K562 (cell line): ENCODE measurements around the gene GAD1. TPM values are rescaled to one million over a fixed set of nuclear protein-coding genes. Genes with fewer than 3 reads are reported as not detected.

Source experiments
- ATAC-seq: fragments of 200-7000 bp; cut with Tn5 transposase; 3 replicates; pipeline ENCODE4 v1.9.1; 2020; ENCODE audit warnings: moderate library complexity
- BruUV-seq: library from RNA; stranded (reverse); fragments of 400-500 nt; replicated peaks from 2 replicates; lab custom pipeline; 2021; lab: Mats Ljungman, UMichigan
- CTCF ChIA-PET: fragments of 300-600 bp; formaldehyde crosslinking; extraction: SDS; loops from one replicate; lab custom pipeline; 2021; ENCODE audit warnings: low intra/inter-chr PET ratio; lab: Yijun Ruan, JAX
- POLR2A ChIA-PET: fragments of 300-600, 350-650 bp; sonication (Branson Sonifier 250); formaldehyde crosslinking; extraction: SDS; loops from one replicate; lab custom pipeline; 2021; ENCODE audit warnings: antibody characterized with exemption, inconsistent platforms; lab: Yijun Ruan, JAX
- DNase-seq, 4 experiments: peaks; one replicate each; pipeline versions ENCODE4 v3.0.0 to v3.0.0-alpha.2; 2011 to 2018; ENCODE audit warnings: low spot score in 3 of 4, mixed read lengths in 3 of 4; ENCODE audit errors: extremely low read depth in 1 of 4
- FAIRE-seq: peaks from 2 replicates; lab custom pipeline; 2011; peaks lifted over from hg19 to GRCh38; lab: Jason Lieb, UNC
- H2AFZ ChIP-seq: 2 replicates; pipeline ENCODE4 v1.6.0; 2011; ENCODE audit warnings: low read depth, low read length, control low read depth, inconsistent platforms
- H3K27ac ChIP-seq: fragments of 200-600 bp; 3 replicates; pipeline ENCODE4 v1.8.0; 2011; ENCODE audit warnings: low read depth, mild to moderate bottlenecking, control low read depth, inconsistent platforms, low read length, moderate library complexity, mixed read lengths; ENCODE audit errors: extremely low read depth
- H3K27me3 ChIP-seq, 2 experiments: fragments of 300-600 bp in 1 of 2; 2 replicates in 1 of 2; 3 replicates in 1 of 2; pipeline versions ENCODE4 v1.6.0 to v1.8.0; 2011; ENCODE audit warnings: inconsistent platforms in 2 of 2, low read length in 2 of 2, mild to moderate bottlenecking in 1 of 2, mixed read lengths in 1 of 2, moderate library complexity in 1 of 2; ENCODE audit not compliant: control insufficient read depth in 2 of 2, insufficient read depth in 2 of 2
- H3K36me3 ChIP-seq: fragments of 300-600 bp; 3 replicates; pipeline ENCODE4 v1.8.0; 2011; ENCODE audit warnings: mild to moderate bottlenecking, low read length, inconsistent platforms; ENCODE audit not compliant: control insufficient read depth, insufficient read depth
- H3K4me1 ChIP-seq, 2 experiments: fragments of 200-600 bp in 1 of 2; replicated peaks in 1 of 2; 2 replicates in 1 of 2; 3 replicates in 1 of 2; pipeline versions ENCODE4 v1.5.1 to v1.8.0; 2011; ENCODE audit warnings: inconsistent platforms in 2 of 2, low read length in 2 of 2, mild to moderate bottlenecking in 1 of 2, mixed read lengths in 1 of 2, moderate library complexity in 1 of 2; ENCODE audit not compliant: control insufficient read depth in 2 of 2, insufficient read depth in 2 of 2
- H3K4me2 ChIP-seq: 2 replicates; pipeline ENCODE4 v1.6.1; 2011; ENCODE audit warnings: low read length, control low read depth, inconsistent platforms, mixed read lengths; ENCODE audit not compliant: insufficient read depth
- H3K4me3 ChIP-seq: fragments of 200-600 bp; sonication (generic), shearing (Covaris generic); 2 replicates; pipeline ENCODE4 v1.5.1; 2016; ENCODE audit warnings: control low read depth, inconsistent platforms
- H3K79me2 ChIP-seq: fragments of 200-600 bp; 3 replicates; pipeline ENCODE4 v1.8.0; 2011; ENCODE audit warnings: low read length, inconsistent platforms; ENCODE audit not compliant: control insufficient read depth, insufficient read depth
- H3K9ac ChIP-seq, 2 experiments: 2 replicates each; pipeline versions ENCODE4 v1.6.0 to v1.6.1; 2011; ENCODE audit warnings: low read depth in 2 of 2, low read length in 2 of 2, control low read depth in 1 of 2, inconsistent platforms in 1 of 2, mild to moderate bottlenecking in 1 of 2, mixed read lengths in 1 of 2; ENCODE audit not compliant: insufficient read depth in 1 of 2
- H3K9me1 ChIP-seq: one replicate; pipeline ENCODE4 v1.6.0; 2011; ENCODE audit warnings: inconsistent platforms, mild to moderate bottlenecking, low read length, moderate library complexity; ENCODE audit not compliant: control insufficient read depth, insufficient read depth
- H3K9me3 ChIP-seq: replicated peaks from 2 replicates; pipeline ENCODE4 v1.5.1; 2011; ENCODE audit warnings: low read depth, low read length, inconsistent platforms; ENCODE audit not compliant: control insufficient read depth, insufficient read depth
- H4K20me1 ChIP-seq: replicated peaks from 2 replicates; pipeline ENCODE4 v1.6.1; 2011; ENCODE audit warnings: low read length, inconsistent platforms, mixed read lengths; ENCODE audit not compliant: control insufficient read depth, insufficient read depth
- BRF2 ChIP-seq: IDR thresholded peaks from 3 replicates; pipeline ENCODE4 v1.6.1; 2011; ENCODE audit warnings: borderline replicate concordance, mild to moderate bottlenecking; ENCODE audit not compliant: insufficient read length, insufficient read depth
- CXXC5 ChIP-seq: fragments of 250-450 bp; sonication (Bioruptor Pico); IDR thresholded peaks from 2 replicates; pipeline ENCODE4 v1.8.0; 2022; ENCODE audit warnings: inconsistent platforms, mild to moderate bottlenecking, moderate library complexity
- DACH1 ChIP-seq: fragments of 450-650 bp; IDR thresholded peaks from 2 replicates; pipeline ENCODE4 v1.6.1; 2018; ENCODE audit not compliant: partially characterized antibody
- E2F5 ChIP-seq: sonication (generic); formaldehyde crosslinking; IDR thresholded peaks from 2 replicates; pipeline ENCODE4 v1.8.0; 2022; ENCODE audit warnings: mild to moderate bottlenecking, missing genetic modification reagents
- GTF2E2 ChIP-seq: fragments of 200-800 bp; sonication (Bioruptor generic); IDR thresholded peaks from 2 replicates; pipeline ENCODE4 v1.6.1; 2016; ENCODE audit warnings: missing genetic modification characterization, missing compliant biosample characterization
- RBM25 ChIP-seq: fragments of 200-400 bp; formaldehyde crosslinking; IDR thresholded peaks from 2 replicates; pipeline ENCODE4 v1.6.1; 2018; ENCODE audit warnings: low read length, low read depth, moderate library complexity; ENCODE audit not compliant: severe bottlenecking
- RUNX1 ChIP-seq: sonication (generic); IDR thresholded peaks from 2 replicates; pipeline ENCODE4 v1.6.1; 2016; ENCODE audit warnings: antibody characterized with exemption, low read depth
- THRAP3 ChIP-seq: fragments of 450-650 bp; IDR thresholded peaks from 2 replicates; pipeline ENCODE4 v1.6.1; 2016; ENCODE audit warnings: mild to moderate bottlenecking, inconsistent platforms, borderline replicate concordance
- ZBTB43 ChIP-seq: sonication (generic); formaldehyde crosslinking; IDR thresholded peaks from 2 replicates; pipeline ENCODE4 v1.8.0; 2023; ENCODE audit warnings: mild to moderate bottlenecking, missing genetic modification reagents
- ZBTB49 ChIP-seq: sonication (generic); formaldehyde crosslinking; IDR thresholded peaks from 2 replicates; pipeline ENCODE4 v1.8.0; 2022; ENCODE audit warnings: missing genetic modification reagents, mild to moderate bottlenecking, borderline replicate concordance
- ZNF449 ChIP-seq: fragments of 250-450 bp; sonication (Bioruptor Pico); IDR thresholded peaks from 2 replicates; pipeline ENCODE4 v1.8.0; 2022; ENCODE audit warnings: moderate library complexity, mild to moderate bottlenecking, inconsistent platforms
- WGBS: fragments of 100-300 bp; shearing (Covaris generic); methylation state at CpG from one replicate; pipeline ENCODE4 v1.1.6; 2016; ENCODE audit warnings: low coverage, mixed read lengths; ENCODE audit not compliant: insufficient coverage; ENCODE audit errors: missing lambda C conversion rate; 5-methylcytosine and 5-hydroxymethylcytosine counted together
- in situ Hi-C: fragments of 300-500 bp; cut with MboI; formaldehyde crosslinking; loops from 4 replicates; pipeline ENCODE4 v1.15.0; 2018; ENCODE audit warnings: inconsistent platforms, mixed read lengths
- intact Hi-C: fragments of 100-400 bp; cut with micrococcal nuclease; formaldehyde crosslinking; loops from 2 replicates; pipeline ENCODE4 v1.14.2; 2022
- polyA plus RNA-seq, 8 experiments: library from polyadenylated mRNA; depleted of rRNA in 4 of 8; stranded (reverse) in 5 of 8; unstranded in 3 of 8; fragments of >200 nt; fragmentation: Nextera tagmentation in 2 of 8; fragmentation: Illumina TruSeq in 1 of 8; extraction: Ambion mirVana in 2 of 8; extraction: Trizol in 1 of 8; gene quantifications; 2 replicates each; pipeline versions ENCODE4 v1.2.1 to v1.2.3, GENCODE V29; 2011 to 2014; ENCODE audit warnings: inconsistent platforms in 1 of 8, missing spikeins in 1 of 8
- total RNA-seq, 7 experiments: library from RNA; depleted of rRNA in 6 of 7; stranded (reverse); fragments of >200 nt in 6 of 7; fragmentation: Illumina TruSeq in 2 of 7; extraction: Trizol in 2 of 7; gene quantifications; 2 replicates each; pipeline versions ENCODE4 v1.2.1 to v1.2.3, GENCODE V29; 2011 to 2021; ENCODE audit warnings: low replicate concordance in 1 of 7

Gene GAD1
- total and polyA plus RNA-seq, 9 of the 15 experiments (the other 6 are each of a cell fraction or from before 2014, with no cell fraction given), result 2.7 to 29.1 (median 15.7) TPM

GRCh38 chr2:170829036-170829435 is 12.3 kb downstream of the GAD1 start:
- no peak overlapping the region for H2AFZ ChIP-seq
- H3K79me2 ChIP-seq, result no peaks in the 10 kb centered on the region
- no peak overlapping the region for H3K4me3 ChIP-seq
- no TSS peak for BruUV-seq
- no peak overlapping the region for H3K27ac ChIP-seq
- no peaks in the 10 kb centered on the region for H3K9me1 ChIP-seq
- peaks cover 0 to 7% of the 10 kb centered on the region in 2 experiments; a peak in 2 of 5 replicates for H3K4me1 ChIP-seq
- POLR2A ChIA-PET, result no interaction called here
- in situ Hi-C loops (no loop called here), intact Hi-C loops (no loop called here)
- H3K27me3 ChIP-seq, result peaks cover 0 to 22% of the 10 kb centered on the region in 2 experiments; a peak in 2 of 5 replicates
- no peaks in the 10 kb centered on the region for H3K36me3 ChIP-seq
- H3K9me3 ChIP-seq, result no peaks in the 10 kb centered on the region
- DNase-seq (no peak), ATAC-seq (no peak)
- H3K4me2 ChIP-seq, result no peak overlapping the region
- H4K20me1 ChIP-seq, result no peaks in the 10 kb centered on the region
- 20% methylated on average over 2 of the region's 2 CpGs for WGBS
- TF ChIP-seq ZBTB43 (CRISPR knock-in tag) (no peak), RUNX1 (no peak), CXXC5 (CRISPR knock-in tag) (no peak), DACH1 (no peak), THRAP3 (no peak), RBM25 (no peak), GTF2E2 (tag) (no peak), ZBTB49 (CRISPR knock-in tag) (no peak), ZNF449 (no peak), E2F5 (CRISPR knock-in tag) (no peak), BRF2 (no peak)
- TF ChIP-seq, all 486 proteins: peak for 0
- no peak overlapping the region for H3K9ac ChIP-seq
- FAIRE-seq, result no peak
- CTCF ChIA-PET, result no interaction called here
